ENCODE results near the gene LRTM2.

LRTM2 gene

DNA sequence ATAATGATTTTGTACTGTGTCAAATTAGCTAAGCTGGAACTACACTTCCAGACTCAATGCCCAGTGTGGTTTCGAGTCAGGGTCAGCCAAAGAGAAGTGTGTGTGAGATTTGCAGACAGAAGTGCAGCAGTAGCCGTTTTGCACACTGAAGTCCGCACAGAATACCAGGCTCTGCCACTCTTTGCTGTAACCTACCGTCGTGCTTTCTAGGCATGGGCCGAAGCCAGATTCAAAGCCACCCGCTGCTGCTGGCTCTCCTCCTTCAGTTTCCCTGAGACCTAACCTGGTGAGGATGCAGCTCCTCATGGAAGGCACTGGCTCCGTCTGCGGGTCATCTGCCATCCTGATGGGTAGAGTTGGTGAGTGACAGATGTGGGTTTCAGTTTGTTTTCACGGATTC lies 48.8 kb downstream of the LRTM2 start:
- Histone ChIP-seq H3K9me3 (replicated peaks; ENCODE audit: low read length) (no peaks in the 10 kb centered on the region), H3K27me3 (ENCODE audit: control insufficient read depth, insufficient read depth, low read length) (peaks cover 48% of the 10 kb centered on the region)

GRCh38 chr12:1870086-1870485 lies 49.7 kb downstream of the LRTM2 start:
- Histone ChIP-seq H3K4me2 (ENCODE audit: low read length) (no peak overlapping the region), H3K4me1 (ENCODE audit: control insufficient read depth, insufficient read depth, low read length) (no peaks in the 10 kb centered on the region), H3K4me3 (ENCODE audit: low read length) (no peak overlapping the region), H3K9me3 (replicated peaks; ENCODE audit: low read length) (no peaks in the 10 kb centered on the region), H3K36me3 (ENCODE audit: insufficient read depth, low read length) (no peaks in the 10 kb centered on the region), H3K27me3 (ENCODE audit: control insufficient read depth, insufficient read depth, low read length) (peaks cover 54% of the 10 kb centered on the region), H3K9ac (ENCODE audit: low read depth, low read length) (no peak overlapping the region)

More for the DNA sequence above, 48.8 kb downstream of the LRTM2 start:
- Histone ChIP-seq H3K36me3 (ENCODE audit: insufficient read depth, low read length) (no peaks in the 10 kb centered on the region), H3K4me2 (ENCODE audit: low read length) (no peak overlapping the region), H3K4me1 (ENCODE audit: control insufficient read depth, insufficient read depth, low read length) (no peaks in the 10 kb centered on the region), H3K9ac (ENCODE audit: low read depth, low read length) (no peak overlapping the region), H3K4me3 (ENCODE audit: low read length) (no peak overlapping the region)

- H3K4me2 ChIP-seq (ENCODE audit: low read length), result no peak overlapping the region
These were observed 50.9 kb downstream of the LRTM2 start for GRCh38 chr12:1870998-1871917.

GRCh38 chr12:1872001-1872400 lies 51.6 kb downstream of the LRTM2 start:
- H3K4me1 ChIP-seq (ENCODE audit: control insufficient read depth, insufficient read depth, low read length), result no peaks in the 10 kb centered on the region
- H3K9me3 ChIP-seq (replicated peaks; ENCODE audit: low read length), result no peaks in the 10 kb centered on the region
- H3K27me3 ChIP-seq (ENCODE audit: control insufficient read depth, insufficient read depth, low read length), result peaks cover 69% of the 10 kb centered on the region
- no peak overlapping the region for H3K9ac ChIP-seq (ENCODE audit: low read depth, low read length)
- no peak overlapping the region for H3K4me2 ChIP-seq (ENCODE audit: low read length)
- H3K4me3 ChIP-seq (ENCODE audit: low read length), result no peak overlapping the region
- H3K36me3 ChIP-seq (ENCODE audit: insufficient read depth, low read length), result no peaks in the 10 kb centered on the region

More at GRCh38 chr12:1870998-1871917, 50.9 kb downstream of the LRTM2 start:
- H3K9me3 ChIP-seq (replicated peaks; ENCODE audit: low read length), result no peaks in the 10 kb centered on the region
- H3K36me3 ChIP-seq (ENCODE audit: insufficient read depth, low read length), result no peaks in the 10 kb centered on the region
- peaks cover 65% of the 10 kb centered on the region for H3K27me3 ChIP-seq (ENCODE audit: control insufficient read depth, insufficient read depth, low read length)
- H3K9ac ChIP-seq (ENCODE audit: low read depth, low read length), result no peak overlapping the region
- no peak overlapping the region for H3K4me3 ChIP-seq (ENCODE audit: low read length)
- no peaks in the 10 kb centered on the region for H3K4me1 ChIP-seq (ENCODE audit: control insufficient read depth, insufficient read depth, low read length)

DNA sequence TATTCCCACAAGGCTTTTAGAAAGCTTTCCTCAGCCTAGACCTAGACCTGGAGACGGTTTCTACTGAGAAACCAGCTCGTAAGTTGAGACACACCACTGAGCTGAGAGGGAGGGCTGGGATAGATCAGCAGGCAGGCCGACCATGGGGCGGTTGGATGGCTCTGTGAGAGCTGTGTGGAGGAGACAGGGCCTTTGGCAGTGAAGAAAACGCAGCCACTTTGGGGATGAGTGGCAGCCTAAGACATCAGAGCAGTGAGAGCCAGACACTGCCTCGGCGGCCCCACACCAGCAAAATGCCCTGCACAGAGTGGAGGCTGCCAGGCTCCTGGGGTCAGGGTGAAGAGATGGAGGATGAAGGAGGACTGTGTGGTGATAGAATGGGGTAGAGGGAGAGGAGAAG lies 52.1 kb downstream of the LRTM2 start:
- Histone ChIP-seq H3K27me3 (ENCODE audit: control insufficient read depth, insufficient read depth, low read length) (peaks cover 71% of the 10 kb centered on the region), H3K4me1 (ENCODE audit: control insufficient read depth, insufficient read depth, low read length) (no peaks in the 10 kb centered on the region), H3K9ac (ENCODE audit: low read depth, low read length) (no peak overlapping the region), H3K4me2 (ENCODE audit: low read length) (no peak overlapping the region), H3K36me3 (ENCODE audit: insufficient read depth, low read length) (no peaks in the 10 kb centered on the region), H3K4me3 (ENCODE audit: low read length) (no peak overlapping the region), H3K9me3 (replicated peaks; ENCODE audit: low read length) (no peaks in the 10 kb centered on the region)

DNA sequence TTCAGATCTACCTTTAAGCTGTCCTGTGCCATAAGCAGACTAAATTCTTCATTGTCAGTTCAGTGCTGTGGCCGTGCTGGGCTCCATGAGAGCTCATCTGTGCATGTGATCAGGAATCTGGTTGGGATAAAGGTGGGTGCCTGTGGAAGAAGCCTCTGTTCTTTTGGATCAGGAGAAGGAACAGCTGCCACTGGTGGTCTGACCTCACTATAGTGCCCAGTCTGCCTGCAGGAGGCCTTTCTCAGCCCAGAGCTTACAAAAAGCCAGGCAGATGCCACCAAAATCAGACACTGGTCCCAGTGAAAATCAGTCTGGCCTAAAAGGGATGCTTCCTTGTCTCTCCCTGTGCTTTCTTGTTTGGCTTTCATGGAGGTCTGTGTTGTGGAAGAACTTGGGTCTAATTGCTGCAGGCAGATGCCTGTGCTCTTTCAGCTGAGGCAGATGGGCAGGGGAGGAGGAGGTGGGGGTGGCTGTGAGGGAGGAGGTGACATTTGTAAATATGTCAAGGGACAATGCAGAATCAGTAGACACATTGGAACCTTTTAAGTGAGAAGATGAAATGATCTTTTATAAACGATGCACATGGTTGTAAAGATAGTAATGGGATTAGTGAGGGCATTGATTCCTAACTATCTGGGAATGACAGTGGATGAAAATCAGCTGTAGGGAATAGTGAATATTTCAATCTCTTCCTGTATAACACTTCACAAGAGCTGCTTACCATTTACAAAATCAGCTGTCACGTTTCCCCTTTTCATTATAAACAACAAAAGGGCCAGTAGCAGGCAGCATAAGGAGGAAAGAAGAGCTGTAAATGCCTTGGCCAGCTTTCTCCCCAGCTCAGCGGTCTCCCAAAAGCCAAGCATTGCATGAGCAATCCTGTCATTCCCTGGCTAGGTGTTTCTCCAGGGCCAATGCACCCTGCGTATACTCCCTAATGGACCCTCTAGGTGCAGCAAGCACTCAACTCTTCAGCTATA lies 53.5 kb downstream of the LRTM2 start:
- H3K4me1 ChIP-seq (ENCODE audit: control insufficient read depth, insufficient read depth, low read length), result no peaks in the 10 kb centered on the region
- H3K4me3 ChIP-seq (ENCODE audit: low read length), result no peak overlapping the region
- H3K27me3 ChIP-seq (ENCODE audit: control insufficient read depth, insufficient read depth, low read length), result peaks cover 70% of the 10 kb centered on the region
- no peaks in the 10 kb centered on the region for H3K9me3 ChIP-seq (replicated peaks; ENCODE audit: low read length)
- no peaks in the 10 kb centered on the region for H3K36me3 ChIP-seq (ENCODE audit: insufficient read depth, low read length)
- no peak overlapping the region for H3K9ac ChIP-seq (ENCODE audit: low read depth, low read length)
- H3K4me2 ChIP-seq (ENCODE audit: low read length), result no peak overlapping the region

GRCh38 chr12:1875608-1876007 lies 55.2 kb downstream of the LRTM2 start:
- H3K9ac ChIP-seq (ENCODE audit: low read depth, low read length), result no peak overlapping the region
- no peaks in the 10 kb centered on the region for H3K9me3 ChIP-seq (replicated peaks; ENCODE audit: low read length)
- H3K27me3 ChIP-seq (ENCODE audit: control insufficient read depth, insufficient read depth, low read length), result peaks cover 80% of the 10 kb centered on the region
- no peaks in the 10 kb centered on the region for H3K4me1 ChIP-seq (ENCODE audit: control insufficient read depth, insufficient read depth, low read length)
- H3K4me2 ChIP-seq (ENCODE audit: low read length), result no peak overlapping the region
- H3K4me3 ChIP-seq (ENCODE audit: low read length), result no peak overlapping the region
- no peaks in the 10 kb centered on the region for H3K36me3 ChIP-seq (ENCODE audit: insufficient read depth, low read length)

GRCh38 chr12:1876086-1876485 lies 55.7 kb downstream of the LRTM2 start:
- Histone ChIP-seq H3K27me3 (ENCODE audit: control insufficient read depth, insufficient read depth, low read length) (peaks cover 84% of the 10 kb centered on the region), H3K36me3 (ENCODE audit: insufficient read depth, low read length) (no peaks in the 10 kb centered on the region), H3K9me3 (replicated peaks; ENCODE audit: low read length) (no peaks in the 10 kb centered on the region), H3K4me3 (ENCODE audit: low read length) (no peak overlapping the region), H3K4me2 (ENCODE audit: low read length) (no peak overlapping the region), H3K4me1 (ENCODE audit: control insufficient read depth, insufficient read depth, low read length) (no peaks in the 10 kb centered on the region), H3K9ac (ENCODE audit: low read depth, low read length) (no peak overlapping the region)

GRCh38 chr12:1877169-1877878 lies 57.0 kb downstream of the LRTM2 start:
- Histone ChIP-seq H3K4me2 (ENCODE audit: low read length) (no peak overlapping the region), H3K4me1 (ENCODE audit: control insufficient read depth, insufficient read depth, low read length) (no peaks in the 10 kb centered on the region), H3K9me3 (replicated peaks; ENCODE audit: low read length) (no peaks in the 10 kb centered on the region), H3K4me3 (ENCODE audit: low read length) (no peak overlapping the region), H3K9ac (ENCODE audit: low read depth, low read length) (no peak overlapping the region), H3K27me3 (ENCODE audit: control insufficient read depth, insufficient read depth, low read length) (peaks cover 85% of the 10 kb centered on the region), H3K36me3 (ENCODE audit: insufficient read depth, low read length) (no peaks in the 10 kb centered on the region)

DNA sequence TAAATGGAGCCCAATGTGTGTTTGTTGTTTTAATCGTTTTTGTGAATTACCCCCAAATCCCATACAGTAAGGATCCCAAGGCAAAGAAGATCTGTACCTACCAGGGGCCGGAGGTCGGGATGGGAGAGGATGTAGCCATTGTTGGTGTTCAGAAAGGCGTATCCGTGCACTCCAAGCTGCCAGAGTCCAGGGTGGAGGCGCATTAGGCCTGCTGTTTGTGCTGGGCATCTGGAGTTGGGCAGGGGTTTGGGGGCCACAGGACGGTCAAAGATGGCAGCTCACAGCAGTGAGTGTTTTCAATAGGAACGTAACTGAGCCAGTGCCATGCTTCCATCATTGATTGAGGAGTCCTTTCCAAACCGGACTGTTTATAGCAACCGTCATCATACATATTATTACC lies 57.8 kb downstream of the LRTM2 start:
- Histone ChIP-seq H3K4me3 (ENCODE audit: low read length) (no peak overlapping the region), H3K9ac (ENCODE audit: low read depth, low read length) (no peak overlapping the region), H3K36me3 (ENCODE audit: insufficient read depth, low read length) (no peaks in the 10 kb centered on the region), H3K4me2 (ENCODE audit: low read length) (no peak overlapping the region), H3K9me3 (replicated peaks; ENCODE audit: low read length) (no peaks in the 10 kb centered on the region), H3K4me1 (ENCODE audit: control insufficient read depth, insufficient read depth, low read length) (no peaks in the 10 kb centered on the region), H3K27me3 (ENCODE audit: control insufficient read depth, insufficient read depth, low read length) (peaks cover 80% of the 10 kb centered on the region)

DNA sequence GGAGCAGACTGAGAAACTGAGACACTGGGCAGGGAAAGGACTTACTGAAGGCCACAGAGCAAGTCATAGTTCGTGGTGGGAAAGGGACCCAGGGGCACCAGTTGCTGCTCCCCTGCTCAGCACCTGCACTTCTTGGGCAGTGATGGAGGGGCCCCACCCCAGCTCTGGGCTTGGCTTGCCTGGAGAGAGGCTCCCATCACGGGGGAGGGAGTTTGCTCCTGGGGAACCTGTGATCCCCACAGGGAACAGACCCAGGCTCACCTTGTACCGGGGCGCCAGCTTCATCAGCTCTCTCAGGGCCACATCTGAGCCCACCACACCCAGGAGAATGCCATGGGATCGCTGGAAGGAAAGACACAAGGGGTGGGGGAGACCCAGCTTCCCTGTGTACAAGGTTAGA lies 58.3 kb downstream of the LRTM2 start:
- Histone ChIP-seq H3K9ac (ENCODE audit: low read depth, low read length) (no peak overlapping the region), H3K4me2 (ENCODE audit: low read length) (no peak overlapping the region), H3K36me3 (ENCODE audit: insufficient read depth, low read length) (no peaks in the 10 kb centered on the region), H3K4me3 (ENCODE audit: low read length) (no peak overlapping the region), H3K9me3 (replicated peaks; ENCODE audit: low read length) (no peaks in the 10 kb centered on the region), H3K27me3 (ENCODE audit: control insufficient read depth, insufficient read depth, low read length) (peaks cover 75% of the 10 kb centered on the region), H3K4me1 (ENCODE audit: control insufficient read depth, insufficient read depth, low read length) (no peaks in the 10 kb centered on the region)

Measured in skeletal muscle satellite cell (primary cell).